Glutamatergic neuron (in vitro differentiated cells): Measurements from ENCODE around the gene CCDC187. TPM values are rescaled to one million over a fixed set of nuclear protein-coding genes. Genes with fewer than 3 reads are reported as not detected.

Experiments
- DNase-seq: peaks from one replicate; pipeline ENCODE4 v3.0.0; 2022
- H3K27ac Mint-ChIP-seq: one replicate; pipeline ENCODE4 v1.8.0; 2020; ENCODE audit warnings: mild to moderate bottlenecking, mixed read lengths, inconsistent platforms; ENCODE audit not compliant: unreplicated experiment
- H3K27me3 Mint-ChIP-seq: one replicate; pipeline ENCODE4 v1.8.0; 2020; ENCODE audit warnings: mild to moderate bottlenecking, moderate library complexity, mixed read lengths, inconsistent platforms; ENCODE audit not compliant: unreplicated experiment
- H3K36me3 Mint-ChIP-seq: one replicate; pipeline ENCODE4 v1.8.0; 2020; ENCODE audit warnings: mild to moderate bottlenecking, mixed read lengths, inconsistent platforms; ENCODE audit not compliant: unreplicated experiment
- H3K4me1 Mint-ChIP-seq: one replicate; pipeline ENCODE4 v1.8.0; 2020; ENCODE audit warnings: mild to moderate bottlenecking, low read depth, mixed read lengths, inconsistent platforms; ENCODE audit not compliant: unreplicated experiment
- H3K4me3 Mint-ChIP-seq: one replicate; pipeline ENCODE4 v1.8.0; 2020; ENCODE audit warnings: mild to moderate bottlenecking, mixed read lengths, inconsistent platforms; ENCODE audit not compliant: unreplicated experiment
- H3K9me3 Mint-ChIP-seq: one replicate; pipeline ENCODE4 v1.8.0; 2020; ENCODE audit warnings: mild to moderate bottlenecking, moderate library complexity, mixed read lengths, inconsistent platforms; ENCODE audit not compliant: unreplicated experiment
- CTCF ChIP-seq: fragments of 200-600 bp; sonication (generic); IDR thresholded peaks from one replicate; pipeline ENCODE4 v1.5.0; 2021; ENCODE audit not compliant: partially characterized antibody, unreplicated experiment
- total RNA-seq: library from RNA; stranded (reverse); fragmentation: NEBNext Ultra II Directional; extraction: Animal tissue kit (Norgen Biotek cat#: 25700); gene quantifications from one replicate; pipeline ENCODE4 v1.2.1, GENCODE V29; 2021; ENCODE audit not compliant: unreplicated experiment

The CCDC187 gene
- total RNA-seq, 1 donor from 2014 or later = 15.8 TPM

GRCh38 chr9:136292591-136293448 lies 11.1 kb downstream of the CCDC187 start:
- H3K27ac Mint-ChIP-seq = no peak overlapping the region
- H3K4me3 Mint-ChIP-seq = no peak overlapping the region
- H3K27me3 Mint-ChIP-seq = peaks cover 1% of the 10 kb centered on the region
- no peaks in the 10 kb centered on the region for H3K36me3 Mint-ChIP-seq
- DNase-seq = no peak
- TF ChIP-seq CTCF = no peak
- no peaks in the 10 kb centered on the region for H3K9me3 Mint-ChIP-seq
- H3K4me1 Mint-ChIP-seq = no peaks in the 10 kb centered on the region

GRCh38 chr9:136292026-136292538 lies 11.8 kb downstream of the CCDC187 start:
- DNase-seq = no peak
- H3K27me3 Mint-ChIP-seq = peaks cover 4% of the 10 kb centered on the region
- H3K9me3 Mint-ChIP-seq = peaks cover 3% of the 10 kb centered on the region
- no peak overlapping the region for H3K27ac Mint-ChIP-seq
- no peaks in the 10 kb centered on the region for H3K4me1 Mint-ChIP-seq
- no peak for TF ChIP-seq CTCF
- H3K4me3 Mint-ChIP-seq = no peak overlapping the region
- peaks cover 5% of the 10 kb centered on the region for H3K36me3 Mint-ChIP-seq

- Mint-ChIP-seq H3K27ac (no peak overlapping the region), H3K27me3 (peaks cover 4% of the 10 kb centered on the region), H3K9me3 (peaks cover 4% of the 10 kb centered on the region), H3K4me1 (no peaks in the 10 kb centered on the region), H3K36me3 (peaks cover 6% of the 10 kb centered on the region), H3K4me3 (no peak overlapping the region)
- TF ChIP-seq CTCF = no peak
- no peak for DNase-seq
Measured at GRCh38 chr9:136291306-136292025, 12.4 kb downstream of the CCDC187 start.

- Mint-ChIP-seq H3K27ac (no peak overlapping the region), H3K9me3 (peaks cover 4% of the 10 kb centered on the region), H3K4me1 (no peaks in the 10 kb centered on the region), H3K27me3 (peaks cover 4% of the 10 kb centered on the region), H3K4me3 (no peak overlapping the region), H3K36me3 (peaks cover 6% of the 10 kb centered on the region)
- no peak for TF ChIP-seq CTCF
- no peak for DNase-seq
Measured at GRCh38 chr9:136290508-136291000, 13.3 kb downstream of the CCDC187 start.
